ENCODE measurements around the gene ROBO3. TPM values are rescaled to one million over a fixed set of nuclear protein-coding genes. Genes with fewer than 3 reads are reported as not detected.

Gene ROBO3
- total and polyA plus RNA-seq, 2 of the 8 experiments (the other 6 are each of a cell fraction or from before 2014, with no cell fraction given), result 12.1 to 24.6 TPM

GRCh38 chr11:124890151-124890550 is 24.9 kb downstream of the ROBO3 start:
- Histone ChIP-seq H4K8ac (ENCODE audit: extremely low read depth, insufficient read depth, low read length) (no peak overlapping the region), H3K23ac (ENCODE audit: insufficient read length) (no peak overlapping the region), H2AK5ac (ENCODE audit: low read depth, low read length) (no peak overlapping the region), H3K23me2 (ENCODE audit: low read depth, low read length) (no peaks in the 10 kb centered on the region), H2BK5ac (ENCODE audit: low read depth, low read length) (no peak overlapping the region), H4K91ac (replicated peaks; ENCODE audit: insufficient read length, low read length) (no peak overlapping the region), H3K9ac (replicated peaks in 1 of 4; ENCODE audit: extremely low read depth in 1 of 4, low read depth in 3 of 4, low read length in 3 of 4) (no peak overlapping the region), H3K14ac (ENCODE audit: insufficient read length) (no peak overlapping the region), H2BK12ac (ENCODE audit: low read depth, low read length) (no peak overlapping the region), H3K18ac (ENCODE audit: extremely low read depth, low read length) (no peak overlapping the region), H3K79me1 (ENCODE audit: low read depth, low read length) (no peaks in the 10 kb centered on the region), H3K4me2 (ENCODE audit: insufficient read depth in 1 of 2, low read depth in 2 of 2, low read length in 2 of 2) (no peak overlapping the region), H3K4ac (replicated peaks; ENCODE audit: insufficient read length, low read depth, low read length) (no peak overlapping the region), H3K4me1 (replicated peaks in 1 of 4; ENCODE audit: control insufficient read depth in 3 of 4, insufficient read depth in 4 of 4, low read length in 3 of 4) (no peaks in the 10 kb centered on the region; a peak in 1 of 7 replicates), H3K27me3 (replicated peaks in 1 of 4; ENCODE audit: control insufficient read depth in 3 of 4, extremely low read depth in 1 of 4, insufficient read depth in 3 of 4, low read length in 3 of 4) (peaks cover 0 to 3% (median under 1%) of the 10 kb centered on the region in 4 experiments; a peak in 2 of 7 replicates), H4K5ac (ENCODE audit: insufficient read length, low read depth, low read length) (no peak overlapping the region), H2BK20ac (ENCODE audit: low read length) (no peak overlapping the region), H2BK15ac (ENCODE audit: low read length) (no peak overlapping the region), H3K9me3 (ENCODE audit: insufficient read depth in 2 of 2, low read depth in 1 of 2, low read length in 1 of 2) (no peaks in the 10 kb centered on the region), H3K36me3 (ENCODE audit: control insufficient read depth in 2 of 4, insufficient read depth in 4 of 4, low read length in 3 of 4) (no peaks in the 10 kb centered on the region), H2BK120ac (replicated peaks; ENCODE audit: low read depth, low read length) (no peak overlapping the region), H3K27ac (ENCODE audit: low read depth, low read length) (no peak overlapping the region), H4K20me1 (replicated peaks in 1 of 2; ENCODE audit: control insufficient read depth in 1 of 2, insufficient read depth in 2 of 2, low read length in 2 of 2) (no peaks in the 10 kb centered on the region), H2AFZ (ENCODE audit: low read length) (no peak overlapping the region), H3K79me2 (ENCODE audit: control insufficient read depth in 1 of 2, insufficient read depth in 2 of 2, low read length in 2 of 2) (no peaks in the 10 kb centered on the region), H3K56ac (replicated peaks; ENCODE audit: insufficient read length, low read depth, low read length) (no peak overlapping the region), H3K4me3 (ENCODE audit: extremely low read depth in 1 of 4, insufficient read depth in 2 of 4, low read depth in 3 of 4, low read length in 4 of 4) (no peak overlapping the region)
- WGBS, 2 experiments (ENCODE audit: extremely low coverage in 1 of 2, insufficient coverage in 1 of 2, insufficient read length in 1 of 2, insufficient replicate concordance in 2 of 2, low coverage in 1 of 2, low lambda C conversion rate in 2 of 2, missing lambda C conversion rate in 1 of 2), result 78% methylated on average over 2 of the region's 2 CpGs; no CpG with 5 or more reads in 1 of the 2 experiments
- ChIA-PET POLR2A (ENCODE audit: partially characterized antibody) (no interaction called here), CTCF (ENCODE audit: partially characterized antibody) (interaction anchor here (0.8 to 4.8 kb wide), 5 partner anchors 8 to 549 kb away, joined by 3 to 22 read pairs (median 6); no protein-coding TSS in a partner anchor)
- DNase-seq (ENCODE audit: low read depth in 1 of 2, low spot score in 2 of 2) (no peak), FAIRE-seq (no peak)
- TF ChIP-seq, protein P1, sequence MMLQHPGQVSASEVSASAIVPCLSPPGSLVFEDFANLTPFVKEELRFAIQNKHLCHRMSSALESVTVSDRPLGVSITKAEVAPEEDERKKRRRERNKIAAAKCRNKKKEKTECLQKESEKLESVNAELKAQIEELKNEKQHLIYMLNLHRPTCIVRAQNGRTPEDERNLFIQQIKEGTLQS (IDR thresholded peaks at IDR 0.05; ENCODE audit: insufficient read depth, low read depth, low read length), result no peak
- TF ChIP-seq HDAC6 (IDR thresholded peaks at IDR 0.05; ENCODE audit: low read depth, low read length) (no peak), KDM5A (IDR thresholded peaks at IDR 0.05; ENCODE audit: low read length) (no peak), POLR2A (IDR thresholded peaks at IDR 0.05; ENCODE audit: control extremely low read depth in 1 of 2, low read depth in 2 of 2, low read length in 2 of 2) (no peak), SUZ12 (IDR thresholded peaks at IDR 0.05; ENCODE audit: low read length) (no peak), NRF1 (IDR thresholded peaks at IDR 0.05; ENCODE audit: low read depth, low read length) (no peak), CHD1 (IDR thresholded peaks at IDR 0.05; ENCODE audit: low read depth, low read length) (no peak), TAF1 (IDR thresholded peaks at IDR 0.05; ENCODE audit: low read depth, low read length) (no peak)

Measured in H1 (cell line).